Neural cell (in vitro differentiated cells): ENCODE measurements around the gene SHQ1. TPM values are rescaled to one million over a fixed set of nuclear protein-coding genes. Genes with fewer than 3 reads are reported as not detected.

Experiments
- H2AFZ ChIP-seq: fragments of 200-600, 300-800 bp; sonication (generic), shearing (Covaris generic); 2 replicates; pipeline ENCODE4 v1.6.0; 2014; ENCODE audit warnings: low read depth, mild to moderate bottlenecking, antibody characterized with exemption, low read length, moderate library complexity
- H3F3A ChIP-seq: fragments of 200-600 bp; shearing (Covaris generic); 2 replicates; pipeline ENCODE4 v1.6.1; 2016; ENCODE audit warnings: mild to moderate bottlenecking, moderate library complexity, mixed read lengths, antibody characterized with exemption, low read length; ENCODE audit not compliant: insufficient read depth, poor library complexity, severe bottlenecking
- H3K27ac ChIP-seq: fragments of 200-600, 300-800 bp; sonication (generic), shearing (Covaris generic); 2 replicates; pipeline ENCODE4 v1.5.1; 2014; ENCODE audit warnings: mild to moderate bottlenecking, low read length, moderate library complexity
- H3K27me3 ChIP-seq: fragments of 300-800, 200-600 bp; sonication (generic), shearing (Covaris generic); 2 replicates; pipeline ENCODE4 v1.6.0; 2014; ENCODE audit warnings: mild to moderate bottlenecking, low read depth, low read length, moderate library complexity; ENCODE audit not compliant: insufficient read depth
- H3K36me3 ChIP-seq: fragments of 300-800, 200-600 bp; sonication (generic), shearing (Covaris generic); 2 replicates; pipeline ENCODE4 v1.5.1; 2014; ENCODE audit warnings: mild to moderate bottlenecking, antibody characterized with exemption, low read length, moderate library complexity; ENCODE audit not compliant: insufficient read depth
- H3K4me2 ChIP-seq: fragments of 300-800, 200-600 bp; sonication (generic), shearing (Covaris generic); 2 replicates; pipeline ENCODE4 v1.6.0; 2014; ENCODE audit warnings: mild to moderate bottlenecking, low read length
- H3K4me3 ChIP-seq: fragments of 300-800, 200-600 bp; sonication (generic), shearing (Covaris generic); 2 replicates; pipeline ENCODE4 v1.5.1; 2014; ENCODE audit warnings: mild to moderate bottlenecking, low read length, moderate library complexity
- H3K79me2 ChIP-seq: fragments of 200-600 bp; shearing (Covaris generic); replicated peaks from 2 replicates; pipeline ENCODE4 v1.6.0; 2014; ENCODE audit warnings: mild to moderate bottlenecking, low read length, moderate library complexity; ENCODE audit not compliant: insufficient read depth
- H3K9ac ChIP-seq: fragments of 300-800, 200-600 bp; sonication (generic), shearing (Covaris generic); 2 replicates; pipeline ENCODE4 v1.6.1; 2016; ENCODE audit warnings: mild to moderate bottlenecking, low read length, mixed read lengths
- H3K9me2 ChIP-seq: fragments of 200-600 bp; shearing (Covaris generic); 2 replicates; pipeline ENCODE4 v1.6.1; 2016; ENCODE audit warnings: mild to moderate bottlenecking, low read length, mixed read lengths; ENCODE audit not compliant: insufficient read depth
- H3K9me3 ChIP-seq: fragments of 200-600, 300-800 bp; sonication (generic), shearing (Covaris generic); 2 replicates; pipeline ENCODE4 v1.6.1; 2016; ENCODE audit warnings: mild to moderate bottlenecking, mixed run types, low read length, moderate library complexity, mixed read lengths
- H4K20me1 ChIP-seq: fragments of 200-600 bp; shearing (Covaris generic); 2 replicates; pipeline ENCODE4 v1.6.1; 2016; ENCODE audit warnings: mild to moderate bottlenecking, mixed run types; ENCODE audit not compliant: insufficient read depth
- EP300 ChIP-seq: fragments of 450-650 bp; conservative IDR thresholded peaks from 2 replicates; pipeline ENCODE4 v1.6.1; 2014; ENCODE audit warnings: antibody characterized with exemption, mild to moderate bottlenecking, moderate library complexity; ENCODE audit not compliant: poor library complexity, severe bottlenecking
- EZH2 ChIP-seq: fragments of 200-600, 300-800 bp; shearing (Covaris generic), sonication (generic); IDR thresholded peaks from 2 replicates; pipeline ENCODE4 v1.6.1; 2014; ENCODE audit warnings: antibody characterized with exemption, low read length, borderline replicate concordance, mild to moderate bottlenecking; ENCODE audit not compliant: insufficient read depth, poor library complexity, severe bottlenecking
- MXI1 ChIP-seq: fragments of 450-650 bp; conservative IDR thresholded peaks from 2 replicates; pipeline ENCODE4 v1.6.1; 2014; ENCODE audit warnings: antibody characterized with exemption, mild to moderate bottlenecking; ENCODE audit not compliant: poor library complexity, severe bottlenecking
- POLR2AphosphoS5 ChIP-seq: IDR thresholded peaks from 2 replicates; pipeline ENCODE4 v1.6.1; 2012
- RAD21 ChIP-seq: fragments of 450-650 bp; conservative IDR thresholded peaks from 2 replicates; pipeline ENCODE4 v1.6.1; 2014; ENCODE audit warnings: antibody characterized with exemption, mild to moderate bottlenecking, moderate library complexity
- SMC3 ChIP-seq: fragments of 450-650 bp; conservative IDR thresholded peaks from 2 replicates; pipeline ENCODE4 v1.6.1; 2014; ENCODE audit warnings: antibody characterized with exemption, mild to moderate bottlenecking, moderate library complexity; ENCODE audit not compliant: poor library complexity
- TAF1 ChIP-seq: IDR thresholded peaks from 2 replicates; pipeline ENCODE4 v1.6.1; 2012; ENCODE audit warnings: low read depth
- polyA plus RNA-seq: library from polyadenylated mRNA; depleted of rRNA; stranded (reverse); fragments of >200 nt; gene quantifications from 2 replicates; pipeline ENCODE4 v1.2.3, GENCODE V29; 2014
- TF ChIP-seq, protein P1 (sequence below): IDR thresholded peaks from 2 replicates; pipeline ENCODE4 v1.6.1; 2012; ENCODE audit warnings: borderline replicate concordance
- TF ChIP-seq, protein P2 (sequence below): fragments of 450-650 bp; IDR thresholded peaks from 2 replicates; pipeline ENCODE4 v1.5.1; 2014; ENCODE audit warnings: antibody characterized with exemption, mild to moderate bottlenecking, moderate library complexity; ENCODE audit not compliant: poor library complexity, severe bottlenecking

The SHQ1 gene
- polyA plus RNA-seq, 1 donor from 2014 or later: 14.3 TPM

DNA sequence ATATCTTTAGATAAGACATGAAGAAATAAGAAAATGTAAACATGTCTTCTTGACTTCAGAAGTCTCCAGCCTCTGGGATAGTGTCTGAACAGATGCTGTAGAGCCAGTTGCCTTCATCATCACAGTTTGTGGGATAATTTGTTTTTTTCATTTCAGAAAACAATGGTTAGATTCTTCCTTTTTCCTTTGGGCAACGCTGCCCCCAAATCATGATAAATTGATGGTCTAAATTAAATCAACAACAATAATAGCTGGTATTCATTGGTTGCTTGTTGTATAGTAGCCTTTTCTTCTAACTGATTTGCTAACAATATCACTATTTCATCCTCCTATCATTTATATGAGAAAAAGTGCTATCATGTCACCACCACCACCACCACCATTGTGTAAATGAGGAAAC lies 12.6 kb upstream of the SHQ1 start:
- H3K9me3 ChIP-seq: no peaks in the 10 kb centered on the region
- TF ChIP-seq POLR2AphosphoS5 (no peak), TAF1 (no peak), EP300 (no peak), SMC3 (no peak), RAD21 (no peak), MXI1 (no peak), EZH2 (no peak)
- TF ChIP-seq, protein P1, sequence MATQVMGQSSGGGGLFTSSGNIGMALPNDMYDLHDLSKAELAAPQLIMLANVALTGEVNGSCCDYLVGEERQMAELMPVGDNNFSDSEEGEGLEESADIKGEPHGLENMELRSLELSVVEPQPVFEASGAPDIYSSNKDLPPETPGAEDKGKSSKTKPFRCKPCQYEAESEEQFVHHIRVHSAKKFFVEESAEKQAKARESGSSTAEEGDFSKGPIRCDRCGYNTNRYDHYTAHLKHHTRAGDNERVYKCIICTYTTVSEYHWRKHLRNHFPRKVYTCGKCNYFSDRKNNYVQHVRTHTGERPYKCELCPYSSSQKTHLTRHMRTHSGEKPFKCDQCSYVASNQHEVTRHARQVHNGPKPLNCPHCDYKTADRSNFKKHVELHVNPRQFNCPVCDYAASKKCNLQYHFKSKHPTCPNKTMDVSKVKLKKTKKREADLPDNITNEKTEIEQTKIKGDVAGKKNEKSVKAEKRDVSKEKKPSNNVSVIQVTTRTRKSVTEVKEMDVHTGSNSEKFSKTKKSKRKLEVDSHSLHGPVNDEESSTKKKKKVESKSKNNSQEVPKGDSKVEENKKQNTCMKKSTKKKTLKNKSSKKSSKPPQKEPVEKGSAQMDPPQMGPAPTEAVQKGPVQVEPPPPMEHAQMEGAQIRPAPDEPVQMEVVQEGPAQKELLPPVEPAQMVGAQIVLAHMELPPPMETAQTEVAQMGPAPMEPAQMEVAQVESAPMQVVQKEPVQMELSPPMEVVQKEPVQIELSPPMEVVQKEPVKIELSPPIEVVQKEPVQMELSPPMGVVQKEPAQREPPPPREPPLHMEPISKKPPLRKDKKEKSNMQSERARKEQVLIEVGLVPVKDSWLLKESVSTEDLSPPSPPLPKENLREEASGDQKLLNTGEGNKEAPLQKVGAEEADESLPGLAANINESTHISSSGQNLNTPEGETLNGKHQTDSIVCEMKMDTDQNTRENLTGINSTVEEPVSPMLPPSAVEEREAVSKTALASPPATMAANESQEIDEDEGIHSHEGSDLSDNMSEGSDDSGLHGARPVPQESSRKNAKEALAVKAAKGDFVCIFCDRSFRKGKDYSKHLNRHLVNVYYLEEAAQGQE: no peak
- TF ChIP-seq, protein P2, sequence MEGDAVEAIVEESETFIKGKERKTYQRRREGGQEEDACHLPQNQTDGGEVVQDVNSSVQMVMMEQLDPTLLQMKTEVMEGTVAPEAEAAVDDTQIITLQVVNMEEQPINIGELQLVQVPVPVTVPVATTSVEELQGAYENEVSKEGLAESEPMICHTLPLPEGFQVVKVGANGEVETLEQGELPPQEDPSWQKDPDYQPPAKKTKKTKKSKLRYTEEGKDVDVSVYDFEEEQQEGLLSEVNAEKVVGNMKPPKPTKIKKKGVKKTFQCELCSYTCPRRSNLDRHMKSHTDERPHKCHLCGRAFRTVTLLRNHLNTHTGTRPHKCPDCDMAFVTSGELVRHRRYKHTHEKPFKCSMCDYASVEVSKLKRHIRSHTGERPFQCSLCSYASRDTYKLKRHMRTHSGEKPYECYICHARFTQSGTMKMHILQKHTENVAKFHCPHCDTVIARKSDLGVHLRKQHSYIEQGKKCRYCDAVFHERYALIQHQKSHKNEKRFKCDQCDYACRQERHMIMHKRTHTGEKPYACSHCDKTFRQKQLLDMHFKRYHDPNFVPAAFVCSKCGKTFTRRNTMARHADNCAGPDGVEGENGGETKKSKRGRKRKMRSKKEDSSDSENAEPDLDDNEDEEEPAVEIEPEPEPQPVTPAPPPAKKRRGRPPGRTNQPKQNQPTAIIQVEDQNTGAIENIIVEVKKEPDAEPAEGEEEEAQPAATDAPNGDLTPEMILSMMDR: no peak
- no peaks in the 10 kb centered on the region for H4K20me1 ChIP-seq
- H3K9me2 ChIP-seq: no peaks in the 10 kb centered on the region
- no peak overlapping the region for H3K4me3 ChIP-seq
- no peaks in the 10 kb centered on the region for H3K27me3 ChIP-seq
- no peak overlapping the region for H2AFZ ChIP-seq
- H3F3A ChIP-seq: no peaks in the 10 kb centered on the region
- H3K79me2 ChIP-seq: no peaks in the 10 kb centered on the region
- H3K4me2 ChIP-seq: no peak overlapping the region
- H3K9ac ChIP-seq: no peak overlapping the region
- H3K36me3 ChIP-seq: no peaks in the 10 kb centered on the region
- no peak overlapping the region for H3K27ac ChIP-seq

DNA sequence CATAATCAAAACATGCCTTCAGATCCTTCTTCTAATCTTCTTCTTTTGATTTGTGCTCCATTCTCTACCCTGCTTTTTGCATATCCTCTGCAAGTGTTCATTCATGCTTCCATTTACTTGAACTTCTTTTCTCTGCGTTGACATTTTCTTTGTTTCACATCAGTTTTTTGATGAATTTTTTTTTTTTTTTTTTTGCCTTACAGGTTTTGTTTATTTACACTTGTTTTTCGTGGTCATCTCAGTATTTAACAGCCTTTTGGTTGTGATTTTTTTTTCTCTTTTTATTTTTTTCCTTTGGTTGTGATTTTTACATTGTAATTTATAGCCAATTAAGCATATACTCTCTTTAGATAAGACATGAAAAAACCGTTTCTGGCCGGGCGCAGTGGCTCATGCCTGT lies 11.8 kb upstream of the SHQ1 start:
- no peaks in the 10 kb centered on the region for H3K79me2 ChIP-seq

More for the DNA sequence above, 11.8 kb upstream of the SHQ1 start:
- Histone ChIP-seq H3K36me3 (no peaks in the 10 kb centered on the region), H2AFZ (no peak overlapping the region), H3K9me2 (no peaks in the 10 kb centered on the region), H3K4me2 (no peak overlapping the region), H3K9me3 (no peaks in the 10 kb centered on the region), H3K9ac (no peak overlapping the region), H3K27ac (no peak overlapping the region), H3F3A (no peaks in the 10 kb centered on the region), H3K27me3 (no peaks in the 10 kb centered on the region), H4K20me1 (no peaks in the 10 kb centered on the region), H3K4me3 (no peak overlapping the region)
- no peak for TF ChIP-seq TAF1
- TF ChIP-seq SMC3: no peak
- TF ChIP-seq, protein P2: no peak
- no peak for TF ChIP-seq EZH2
- TF ChIP-seq POLR2AphosphoS5: no peak
- TF ChIP-seq MXI1: no peak
- no peak for TF ChIP-seq RAD21
- TF ChIP-seq, protein P1: no peak
- TF ChIP-seq EP300: no peak
